ENCODE results near the gene SLC27A4. TPM values are rescaled to one million over a fixed set of nuclear protein-coding genes. Genes with fewer than 3 reads are reported as not detected.

The SLC27A4 gene
- total RNA-seq, 1 experiment from 2014 or later = 38.2 TPM

DNA sequence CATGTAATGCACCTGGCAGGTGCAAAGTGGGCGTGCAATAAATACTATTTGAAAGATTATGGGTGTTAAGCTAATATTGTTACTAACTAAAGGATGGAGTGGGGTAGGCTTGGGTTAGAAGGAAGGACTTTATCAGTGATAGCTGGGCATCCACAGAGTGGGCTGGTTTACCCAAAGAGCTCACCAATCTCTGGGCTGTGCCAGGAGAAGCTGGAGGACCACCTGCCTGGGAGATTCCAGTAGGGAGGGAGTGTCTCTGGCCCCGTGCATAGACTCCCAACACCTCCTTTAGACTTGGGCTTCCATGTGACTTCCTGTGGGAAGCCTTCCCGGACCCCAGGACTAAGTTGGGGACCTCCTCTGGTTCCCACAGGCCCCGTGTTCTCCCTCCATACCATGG is 25.2 kb downstream of the SLC27A4 start:
- DNase-seq (ENCODE audit: low spot score) = no peak

DNA sequence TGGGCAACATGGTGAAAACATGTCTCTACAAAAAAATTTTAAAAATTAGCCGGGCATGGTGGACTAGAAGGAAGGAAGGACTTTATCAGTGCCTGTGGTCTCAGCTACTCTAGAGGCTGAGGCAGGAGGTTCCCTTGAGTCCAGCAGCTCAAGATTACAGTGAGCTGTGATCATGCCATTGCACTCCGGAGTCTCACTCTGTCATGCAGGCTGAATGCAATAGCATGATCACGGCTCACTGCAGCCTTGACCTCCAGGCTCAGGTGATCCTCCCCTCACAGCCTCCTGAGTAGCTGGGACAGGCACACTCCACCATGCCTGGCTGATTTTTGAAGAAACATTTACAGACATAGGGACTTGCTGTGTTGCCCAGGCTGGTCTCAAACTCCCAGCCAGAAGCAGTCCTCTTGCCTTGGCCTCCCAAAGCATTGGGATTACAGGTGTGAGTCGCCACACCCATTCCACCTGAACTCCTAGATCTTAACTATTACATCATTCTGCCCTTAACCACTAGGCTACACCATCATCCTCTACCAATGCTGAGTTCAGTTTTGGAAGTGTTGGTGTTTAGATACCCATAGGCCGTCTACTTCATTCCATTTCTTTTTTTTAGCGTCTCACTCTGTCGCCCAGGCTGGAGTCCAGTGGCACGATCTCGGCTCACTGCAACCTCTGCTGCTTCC is 28.8 kb downstream of the SLC27A4 start:
- DNase-seq (ENCODE audit: low spot score) = no peak

DNA sequence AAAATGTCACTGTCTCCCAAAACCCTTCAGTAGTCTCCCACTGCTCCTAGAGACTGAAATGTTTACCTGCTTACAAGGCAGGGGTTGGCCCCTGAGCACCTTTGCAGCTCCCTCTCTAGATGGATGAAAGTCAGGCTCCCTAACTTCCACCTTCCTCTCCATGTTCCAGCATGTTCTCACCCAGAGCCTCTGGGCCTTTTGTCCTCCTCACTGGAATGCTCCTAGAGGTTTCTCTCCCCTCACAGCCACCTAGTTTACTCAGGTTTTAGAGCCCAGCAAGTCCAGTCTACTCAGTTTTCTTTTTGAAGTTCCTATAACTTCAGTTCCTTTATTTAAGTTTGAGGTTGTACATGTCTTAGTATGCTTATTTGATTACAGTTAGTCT is 30.0 kb downstream of the SLC27A4 start:
- no peak for DNase-seq (ENCODE audit: low spot score)

DNA sequence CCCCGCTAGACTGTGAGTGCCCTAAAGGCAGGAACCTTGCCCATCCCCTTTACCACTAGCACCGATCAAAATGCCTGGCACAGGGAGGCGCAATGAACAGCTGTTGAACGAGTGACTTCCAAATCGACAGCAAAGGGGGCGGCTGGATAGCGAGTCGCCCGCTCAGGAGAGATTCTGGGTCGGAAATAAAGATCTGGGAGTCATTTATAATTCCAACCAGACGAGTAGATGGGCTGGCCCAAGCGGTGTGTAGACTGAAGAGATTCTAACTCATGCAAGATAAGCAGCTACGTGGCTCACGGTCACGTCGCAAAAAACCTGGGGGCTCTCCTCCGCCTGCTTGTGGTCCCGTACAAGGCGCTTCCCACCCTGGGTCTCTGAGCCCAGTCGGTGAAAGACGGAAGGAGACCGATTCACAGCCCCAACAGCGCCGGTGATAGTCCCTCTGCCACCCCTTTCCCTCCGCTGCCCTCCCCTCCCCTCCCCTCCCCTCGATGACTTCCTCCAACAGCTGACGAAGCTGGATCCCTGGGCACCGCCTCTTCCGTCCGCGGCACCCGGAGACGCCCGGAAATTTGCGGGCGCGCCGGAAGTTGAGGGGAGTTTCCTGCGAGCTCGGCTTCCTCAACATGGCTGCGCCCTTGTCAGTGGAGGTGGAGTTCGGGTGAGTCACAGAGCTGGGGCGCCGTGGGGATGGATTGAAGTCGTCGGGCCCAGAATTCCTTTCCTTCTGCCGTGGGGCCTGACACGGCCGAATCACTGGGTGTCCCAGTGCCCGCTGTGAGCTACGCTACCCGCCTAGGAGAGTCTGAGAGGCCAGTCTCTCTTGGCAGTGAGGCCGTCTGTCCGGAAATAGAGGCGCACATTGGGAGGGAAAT is 30.7 kb downstream of the SLC27A4 start, which contains the start of gene URM1:
URM1 (plus strand) TSS at position 623 of the 878 bp plus-strand sequence; CDS start at position 630, 7 bp downstream.
- DNase-seq (ENCODE audit: low spot score) = peak; percentile 94

DNA sequence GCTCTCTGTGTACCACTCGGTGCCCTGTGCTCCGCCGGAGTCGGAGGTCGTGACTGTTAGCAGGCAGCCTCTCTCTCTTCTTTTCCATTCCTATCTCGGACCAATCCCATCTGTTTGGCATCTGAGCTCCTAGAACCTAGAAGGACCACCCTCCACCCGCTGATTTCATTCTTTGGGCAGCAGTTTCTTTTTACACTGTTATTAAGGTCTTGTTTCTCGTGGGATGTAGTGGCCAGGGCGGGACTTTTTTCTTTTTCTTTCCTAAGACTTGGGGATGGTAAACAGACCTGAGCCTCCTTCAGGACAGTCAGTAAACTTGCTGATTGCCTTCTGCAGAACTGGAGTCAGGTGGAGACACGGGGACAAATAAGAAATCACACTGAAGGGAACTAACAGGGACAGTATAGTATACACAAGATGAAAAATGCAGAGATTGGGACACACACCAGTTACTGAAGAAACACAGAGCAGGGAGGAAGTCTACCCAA is 31.3 kb downstream of the SLC27A4 start:
- no peak for DNase-seq (ENCODE audit: low spot score)

DNA sequence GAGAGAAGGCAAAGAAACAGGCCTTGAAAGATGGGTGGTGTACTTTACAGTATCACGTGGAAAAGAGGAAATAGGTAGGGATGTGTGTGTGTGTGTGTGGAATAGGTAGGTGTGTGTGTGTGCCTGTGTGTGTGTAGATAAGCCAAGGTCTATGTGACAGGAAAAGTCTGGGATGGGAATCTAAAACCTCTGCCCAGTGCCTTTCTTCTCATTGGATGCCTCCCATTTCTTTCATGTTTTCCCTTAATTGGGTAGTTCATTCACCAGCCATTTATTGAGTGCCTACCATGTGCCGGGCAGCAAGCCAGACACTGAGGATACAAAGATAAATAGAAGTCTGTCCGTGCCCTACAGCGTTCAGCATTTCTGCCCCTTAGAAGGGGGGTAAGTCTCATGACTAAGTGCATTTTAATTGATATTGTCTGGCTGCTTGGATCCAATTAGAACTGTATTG is 31.9 kb downstream of the SLC27A4 start:
- peak; percentile 21 for DNase-seq (ENCODE audit: low spot score)

DNA sequence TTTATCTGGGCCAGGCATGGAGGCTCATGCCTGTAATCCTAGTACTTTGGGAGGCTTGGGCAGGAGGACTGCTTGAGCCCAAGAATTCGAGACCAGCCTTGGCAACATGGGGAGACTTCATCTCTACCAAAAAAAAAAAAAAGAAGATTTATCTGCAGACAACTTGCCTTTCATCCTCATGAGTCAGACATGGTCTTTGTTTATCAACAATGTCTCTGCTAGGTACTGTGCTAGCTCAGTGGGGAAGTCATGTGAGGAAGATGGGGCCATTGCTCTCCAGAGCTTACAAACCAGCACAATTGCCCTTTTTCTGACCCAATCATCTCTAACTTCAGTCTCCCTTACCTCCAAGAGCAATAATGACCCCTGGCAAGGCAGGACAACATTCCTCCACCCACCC is 32.5 kb downstream of the SLC27A4 start:
- no peak for DNase-seq (ENCODE audit: low spot score)

DNA sequence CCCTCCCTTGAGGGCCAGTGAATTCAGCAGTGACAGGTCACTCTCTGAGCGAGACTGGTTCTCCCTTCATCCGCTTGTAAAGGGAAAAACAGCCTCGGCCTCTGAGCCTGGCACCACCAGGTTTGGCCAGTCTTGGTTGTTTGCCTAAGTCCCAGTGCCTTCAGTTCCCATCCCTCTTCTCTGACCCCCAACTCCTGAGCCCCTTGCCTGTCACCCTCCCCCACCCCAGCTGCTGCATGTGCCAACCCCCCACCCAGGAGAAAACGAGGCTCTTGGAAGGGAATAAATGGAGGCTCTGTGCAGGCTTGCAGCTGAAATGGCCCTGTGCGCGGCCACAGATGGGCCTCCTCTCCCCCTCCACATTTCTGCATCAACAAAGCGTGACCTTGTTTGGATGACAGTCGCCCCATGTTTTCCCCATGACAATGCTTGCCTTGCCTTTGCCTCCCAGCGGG is 33.9 kb downstream of the SLC27A4 start:
- DNase-seq (ENCODE audit: low spot score) = no peak

DNA sequence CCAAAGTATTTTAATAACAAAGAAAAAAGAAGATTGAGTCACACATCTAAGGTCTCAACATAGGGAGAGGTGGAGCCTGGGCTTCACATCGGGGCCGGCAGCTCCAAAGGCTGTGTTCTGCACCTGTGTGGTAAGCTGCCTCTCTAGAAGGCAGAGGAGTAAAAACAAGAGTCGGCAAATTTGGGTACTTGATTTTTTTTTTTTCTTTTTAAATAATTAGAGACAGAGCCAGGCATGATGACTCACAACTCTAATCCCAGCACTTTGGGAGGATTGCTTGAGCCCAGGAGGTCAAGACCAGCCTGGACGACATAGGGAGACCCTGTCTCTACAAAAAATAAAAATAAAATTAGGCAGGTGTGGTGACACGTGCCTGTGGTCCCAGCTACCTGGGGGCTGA is 35.5 kb downstream of the SLC27A4 start:
- no peak for DNase-seq (ENCODE audit: low spot score)

DNA sequence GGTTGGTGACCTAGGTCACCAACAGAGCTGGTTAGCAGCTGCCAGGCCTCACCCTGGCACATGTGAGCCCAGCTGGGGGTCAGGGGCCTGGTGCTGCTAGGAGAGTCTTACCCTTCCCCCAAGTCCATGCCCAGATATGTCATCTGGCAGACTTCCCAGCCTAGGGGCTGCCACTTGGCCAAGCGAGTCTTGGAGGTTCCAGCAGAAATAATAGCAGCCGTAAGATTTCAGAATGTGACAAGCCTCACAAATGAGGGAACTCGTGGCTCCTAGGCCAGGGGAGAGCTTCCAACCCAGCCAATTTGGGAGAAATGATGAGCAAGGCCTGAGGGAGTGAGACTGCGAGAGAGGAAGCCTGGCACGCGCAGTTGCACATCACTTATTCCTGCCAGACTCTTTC is 41.9 kb downstream of the SLC27A4 start:
- DNase-seq (ENCODE audit: low spot score) = no peak

DNA sequence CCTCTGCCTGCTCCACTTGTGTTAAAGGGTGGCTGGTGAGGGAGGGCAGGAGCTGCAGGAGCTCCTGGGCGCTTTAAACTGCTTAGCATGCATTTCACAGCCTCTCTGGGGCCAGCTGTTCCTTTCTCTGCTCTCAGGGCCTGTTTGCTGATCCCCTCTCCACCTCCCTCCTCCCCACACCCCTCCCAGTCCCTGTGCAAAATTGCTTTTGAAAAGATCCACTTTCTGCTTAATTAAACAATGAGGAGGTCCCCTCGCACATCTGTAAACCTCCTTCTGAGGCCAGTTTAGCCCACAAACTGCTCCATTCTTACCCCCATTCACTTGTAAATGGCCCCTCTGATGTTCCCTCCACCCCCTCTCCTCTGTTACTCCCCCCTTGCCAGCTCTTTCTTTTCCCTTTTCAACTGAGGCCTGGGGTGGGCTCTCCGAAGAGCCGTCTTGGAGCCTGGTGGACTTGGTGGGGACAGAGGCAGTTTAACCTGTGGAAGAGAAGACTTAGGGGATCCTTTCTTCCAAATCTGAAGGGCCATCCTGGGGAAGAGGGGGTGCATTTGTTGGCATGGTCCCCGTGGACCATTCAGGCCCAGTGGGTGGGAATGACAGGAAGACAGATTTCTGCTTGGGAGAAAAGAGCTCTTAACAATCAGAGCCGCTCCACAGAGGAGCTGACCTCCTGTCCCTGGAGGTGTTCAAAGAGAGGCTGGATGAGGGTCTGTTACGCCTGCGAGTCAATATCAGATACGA is 42.9 kb downstream of the SLC27A4 start:
- no peak for DNase-seq (ENCODE audit: low spot score)

DNA sequence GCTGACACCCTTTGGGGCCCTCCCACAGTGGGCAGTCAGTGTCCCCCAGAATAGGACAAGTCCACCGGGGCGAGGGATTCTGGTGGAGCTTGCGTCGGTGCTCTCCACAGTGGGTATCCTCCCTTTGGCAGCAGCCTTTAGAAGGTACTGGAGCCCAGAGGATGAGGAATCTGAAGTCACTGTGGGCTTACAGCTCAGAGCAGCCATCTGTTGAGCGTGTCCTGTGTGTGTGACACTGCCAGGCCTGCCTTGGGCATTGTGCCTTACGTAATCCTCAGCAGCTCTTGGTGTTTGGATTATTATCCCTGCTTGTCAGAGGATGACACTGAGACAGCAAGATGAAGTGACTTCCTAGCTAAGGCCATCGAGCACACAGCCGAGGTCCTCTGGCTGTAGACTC is 43.5 kb downstream of the SLC27A4 start:
- DNase-seq (ENCODE audit: low spot score) = no peak

DNA sequence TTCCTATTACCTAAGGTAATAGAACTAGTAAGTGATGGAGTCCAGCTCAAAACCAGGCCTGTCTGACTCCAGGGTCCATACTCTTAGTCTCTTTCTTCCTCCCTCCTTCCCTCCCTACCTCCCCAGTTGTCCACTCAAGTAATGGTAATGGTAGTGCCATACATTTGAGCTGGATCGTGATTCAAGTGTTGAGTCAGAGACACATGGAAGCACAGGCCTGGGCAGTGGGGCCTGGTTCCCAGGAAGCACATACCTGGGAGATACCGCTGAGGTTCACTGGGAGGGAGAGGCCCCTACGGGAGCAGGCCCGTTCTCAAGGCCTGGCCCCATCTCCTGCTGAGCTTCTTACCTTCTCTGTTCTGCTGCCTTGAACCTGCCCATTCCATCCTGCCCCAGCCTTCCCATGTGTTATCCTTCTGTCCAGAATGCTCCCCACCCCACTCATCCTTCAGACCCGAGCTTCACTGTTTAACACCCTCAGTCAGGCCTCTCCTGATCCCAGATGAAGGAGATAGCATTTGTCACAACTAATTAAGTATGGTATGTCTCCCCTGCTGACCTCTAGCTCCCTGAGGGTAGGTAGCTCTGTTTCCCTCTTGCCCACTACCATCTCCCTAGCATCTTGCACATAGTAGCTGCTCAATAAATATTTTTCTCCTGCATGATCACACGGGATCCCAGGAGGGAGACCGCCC is 44.6 kb downstream of the SLC27A4 start:
- DNase-seq (ENCODE audit: low spot score) = no peak

DNA sequence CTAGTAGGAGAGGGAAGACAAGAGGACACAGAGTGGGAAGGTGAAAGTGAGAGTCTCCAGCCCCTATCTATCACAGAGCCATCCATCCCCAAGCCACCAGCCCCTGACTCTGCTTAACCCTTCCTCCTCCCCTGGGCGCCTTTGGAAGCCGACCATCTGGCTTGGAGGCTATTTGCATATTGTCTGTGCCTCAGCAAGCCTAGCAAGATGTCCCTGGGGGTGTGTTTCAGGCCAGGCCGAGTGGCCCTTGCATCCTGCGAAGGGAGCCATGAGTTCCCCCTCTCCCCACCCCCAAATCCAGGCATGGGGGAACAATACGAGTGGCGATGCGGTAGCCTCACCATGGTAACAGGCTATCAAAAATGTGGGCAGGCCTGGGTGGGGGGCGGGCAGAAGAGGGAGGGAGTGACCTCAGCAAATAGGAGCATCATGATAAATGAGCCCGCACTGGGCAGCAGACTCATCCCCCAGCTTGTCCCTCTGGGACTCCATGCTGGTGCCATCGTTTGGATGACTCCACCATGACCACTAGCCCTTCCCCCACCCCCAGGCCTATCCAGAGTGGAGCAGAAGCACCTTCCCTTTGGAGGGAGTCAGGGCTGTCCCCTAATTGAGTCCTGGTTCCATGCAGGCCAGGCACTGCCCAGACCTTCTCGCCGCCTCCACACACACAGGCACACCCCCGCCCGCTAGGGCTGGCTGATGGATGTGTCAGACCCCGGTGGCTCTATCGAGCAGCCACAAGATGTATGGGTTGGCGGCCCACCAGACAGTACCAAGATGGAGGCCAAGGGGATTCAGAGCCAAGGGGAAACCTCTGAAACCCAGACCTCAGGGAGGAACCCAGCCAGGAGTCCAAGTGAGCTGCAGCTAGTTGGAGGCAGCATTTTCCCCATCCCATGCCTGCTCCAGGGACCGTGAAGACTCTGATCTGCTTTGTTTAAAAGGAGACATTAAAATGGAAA is 45.5 kb downstream of the SLC27A4 start:
- no peak for DNase-seq (ENCODE audit: low spot score)

DNA sequence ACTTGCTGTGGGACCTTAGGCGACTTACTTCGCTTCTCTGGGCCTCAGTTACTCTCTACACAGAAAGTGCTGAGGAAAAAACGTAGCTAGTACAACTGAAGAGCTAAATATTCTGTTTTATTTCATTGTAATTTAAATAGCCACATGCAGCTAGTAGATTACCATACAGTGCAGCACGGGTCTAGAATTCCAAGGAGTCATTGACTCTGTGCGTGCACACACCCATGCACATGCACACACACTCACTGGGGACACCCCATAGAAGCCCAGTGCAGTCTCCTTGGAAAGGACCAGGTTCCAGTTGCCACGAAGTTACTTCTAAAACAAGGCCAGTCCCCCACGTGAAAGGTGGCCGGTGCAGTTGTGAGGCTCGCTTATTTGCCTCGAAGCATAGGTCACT is 47.8 kb downstream of the SLC27A4 start:
- no peak for DNase-seq (ENCODE audit: low spot score)

DNA sequence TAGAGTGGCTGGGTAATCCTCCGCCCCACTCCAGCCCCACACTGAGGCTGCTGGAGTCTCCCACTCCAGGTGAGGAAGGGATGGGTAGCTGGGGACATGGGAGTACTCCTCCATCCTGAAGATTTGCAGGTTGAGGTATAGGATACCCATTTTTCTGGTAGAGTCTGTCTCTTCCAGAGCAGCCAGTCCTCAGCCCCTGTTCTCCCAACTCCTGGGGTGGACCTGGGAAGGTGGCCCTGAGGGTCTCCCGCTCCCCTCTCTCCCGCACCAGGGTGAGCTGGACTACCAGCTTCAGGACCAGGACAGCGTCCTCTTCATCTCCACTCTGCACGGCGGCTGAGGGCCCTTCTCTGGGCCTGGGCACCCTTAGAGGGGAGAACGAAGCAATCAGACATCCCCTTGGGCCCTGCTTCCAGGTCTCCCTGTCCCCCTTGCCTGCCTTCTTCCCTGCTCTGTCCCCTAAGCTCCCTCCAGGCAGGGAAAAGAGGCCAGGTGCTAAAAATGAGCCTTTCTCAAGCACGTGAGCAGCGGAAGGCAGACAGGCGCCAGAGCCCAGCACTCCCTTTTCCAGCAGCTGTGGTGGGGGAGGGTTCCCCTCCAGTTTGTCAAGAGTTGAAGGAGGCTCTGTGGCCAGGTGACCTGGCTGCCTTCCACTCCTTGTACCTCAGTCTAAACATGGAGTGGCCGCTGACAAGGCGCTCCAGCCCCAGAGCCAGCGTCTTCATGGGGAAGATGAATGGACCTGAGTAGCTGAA is 49.2 kb downstream of the SLC27A4 start:
- DNase-seq (ENCODE audit: low spot score) = no peak

DNA sequence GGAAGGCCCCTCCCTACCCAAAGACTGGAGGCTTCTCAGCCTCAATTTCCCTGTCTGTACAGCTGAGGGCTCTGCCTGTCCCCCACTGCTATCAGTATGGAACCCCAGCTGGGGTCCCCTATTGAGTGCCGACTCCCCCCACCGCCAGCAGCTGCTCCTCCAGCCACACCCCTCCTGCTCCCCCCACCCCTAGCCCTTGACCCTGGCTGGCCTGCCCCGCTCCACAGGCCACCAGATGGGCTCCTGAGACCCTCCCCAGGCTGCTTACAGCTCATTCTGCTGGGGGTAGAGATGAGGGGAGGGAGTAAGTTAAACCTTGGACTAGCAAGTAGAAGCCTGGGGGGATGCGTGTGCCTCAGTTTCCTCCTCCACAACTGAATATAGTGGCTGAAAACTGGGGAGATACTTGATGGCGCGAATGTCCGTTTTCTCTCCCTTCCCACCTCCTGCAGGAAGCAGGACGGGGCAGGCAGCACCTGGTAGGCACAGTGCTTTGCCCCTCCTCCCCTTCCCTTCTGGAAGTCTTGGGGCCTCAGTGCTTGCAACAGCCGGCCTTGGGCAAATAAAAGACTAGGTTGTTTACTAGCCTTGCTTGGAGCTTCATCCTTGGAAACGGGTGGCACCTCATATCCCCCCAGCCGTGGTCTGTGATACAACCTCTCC is 50.0 kb downstream of the SLC27A4 start:
- DNase-seq (ENCODE audit: low spot score) = no peak

DNA sequence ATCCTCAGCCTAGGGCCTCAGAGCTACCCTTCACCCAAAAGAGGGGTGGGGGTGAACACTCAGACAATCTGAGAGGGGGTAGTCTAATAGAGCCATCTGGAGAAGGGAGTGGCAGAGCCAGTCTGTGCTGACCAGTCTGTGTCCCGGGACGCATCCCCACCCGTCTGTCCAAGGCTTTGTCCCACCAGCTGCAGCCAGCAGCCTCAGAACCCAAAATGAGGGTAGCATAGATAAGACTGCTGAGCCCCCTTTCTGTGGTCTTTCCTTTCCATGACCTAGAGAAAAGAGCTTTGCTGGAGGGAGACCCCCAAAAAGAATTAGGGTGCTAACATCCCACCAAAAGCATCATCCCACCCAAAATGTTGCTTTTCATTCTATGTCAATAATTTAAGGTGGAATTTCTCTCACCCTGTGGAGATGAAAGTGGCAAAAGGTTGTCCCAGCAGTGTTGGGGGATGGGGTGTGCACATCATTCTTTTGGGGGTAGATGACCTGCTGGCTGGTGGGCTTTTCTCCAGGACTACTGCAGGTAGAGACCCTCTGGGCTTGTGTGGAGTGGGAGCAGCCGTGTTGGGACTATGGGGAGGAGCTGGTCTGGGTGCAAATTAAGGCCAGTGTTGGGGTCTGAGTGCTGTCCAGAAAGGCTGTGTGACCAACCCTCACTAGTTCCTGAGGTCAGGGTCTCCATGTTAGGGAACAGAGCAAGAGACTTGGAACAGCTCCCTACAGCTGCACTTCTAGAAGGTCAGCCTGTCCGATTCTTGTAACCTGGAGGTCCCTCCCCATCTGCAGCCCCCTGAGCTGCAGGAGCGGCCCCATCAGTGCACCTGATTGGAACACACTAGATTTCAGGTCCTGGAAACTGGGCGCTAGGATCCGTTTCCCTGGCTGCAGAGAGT is 50.7 kb downstream of the SLC27A4 start:
- DNase-seq (ENCODE audit: low spot score) = no peak

Measured in HT-29 (cell line).